ENCODE measurements around the gene AHCYL2.
"Not testable (repeated sequence)": the region's sequence is repeated elsewhere in the genome, so short reads cannot be mapped to it uniquely, and the experiment has no call there.

AHCYL2 gene

DNA sequence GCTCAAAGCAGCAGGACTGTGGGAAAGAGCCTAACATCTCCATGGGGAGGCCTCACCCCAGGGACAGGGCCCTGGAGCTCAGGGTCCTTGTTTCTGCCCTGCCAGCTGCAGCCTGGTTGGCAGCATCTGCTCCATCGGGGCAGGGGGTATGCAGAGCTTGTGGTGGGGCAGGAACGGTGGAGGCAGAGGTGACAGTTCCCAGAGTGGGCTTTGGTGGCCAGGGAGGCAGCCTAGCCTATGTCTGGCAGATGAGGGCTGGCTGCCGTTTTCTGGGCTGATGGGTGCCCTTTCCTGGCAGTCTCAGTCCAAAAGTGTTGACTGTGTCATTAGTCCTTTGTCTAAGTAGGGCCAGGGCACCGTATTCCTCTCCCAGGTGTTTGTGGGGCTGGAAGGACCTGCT lies 12.2 kb upstream of the AHCYL2 start:
- no peaks in the 10 kb centered on the region for H3K4me1 ChIP-seq (ENCODE audit: control insufficient read depth, insufficient read depth, low read length)

DNA sequence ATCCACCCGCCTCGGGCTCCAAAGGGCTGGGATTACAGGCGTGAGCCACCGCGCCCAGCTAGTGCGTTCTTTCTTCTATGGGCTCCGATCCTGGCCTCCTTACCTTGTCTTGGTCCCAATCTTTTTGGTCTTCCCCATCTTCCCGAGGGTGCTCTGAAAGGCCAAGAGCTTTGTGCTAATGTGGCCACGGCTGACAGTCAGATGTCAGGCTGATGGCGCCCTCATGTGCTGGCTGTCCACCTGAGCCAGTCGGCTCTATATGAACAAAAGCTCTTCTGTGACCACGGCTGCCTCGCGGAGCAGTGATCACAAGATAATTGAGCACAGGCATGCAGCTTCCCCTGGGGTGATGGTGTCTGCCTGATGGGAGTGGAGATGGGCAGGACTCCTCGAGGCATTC lies 11.0 kb upstream of the AHCYL2 start:
- H3K27ac ChIP-seq (ENCODE audit: low read depth, low read length) = no peak overlapping the region
- H3K9ac ChIP-seq (ENCODE audit: low read length) = no peak overlapping the region
- H3K36me3 ChIP-seq (ENCODE audit: control insufficient read depth, insufficient read depth, low read length) = no peaks in the 10 kb centered on the region
- H3K4me3 ChIP-seq (ENCODE audit: low read length) = no peak overlapping the region
- no peaks in the 10 kb centered on the region for H3K4me1 ChIP-seq (ENCODE audit: control insufficient read depth, insufficient read depth, low read length)
- no peaks in the 10 kb centered on the region for H3K27me3 ChIP-seq (ENCODE audit: control insufficient read depth, insufficient read depth, low read length)

More for the DNA sequence above, 12.2 kb upstream of the AHCYL2 start:
- Histone ChIP-seq H3K27me3 (ENCODE audit: control insufficient read depth, insufficient read depth, low read length) (no peaks in the 10 kb centered on the region), H3K9ac (ENCODE audit: low read length) (no peak overlapping the region), H3K4me3 (ENCODE audit: low read length) (no peak overlapping the region), H3K36me3 (ENCODE audit: control insufficient read depth, insufficient read depth, low read length) (no peaks in the 10 kb centered on the region), H3K27ac (ENCODE audit: low read depth, low read length) (no peak overlapping the region)

DNA sequence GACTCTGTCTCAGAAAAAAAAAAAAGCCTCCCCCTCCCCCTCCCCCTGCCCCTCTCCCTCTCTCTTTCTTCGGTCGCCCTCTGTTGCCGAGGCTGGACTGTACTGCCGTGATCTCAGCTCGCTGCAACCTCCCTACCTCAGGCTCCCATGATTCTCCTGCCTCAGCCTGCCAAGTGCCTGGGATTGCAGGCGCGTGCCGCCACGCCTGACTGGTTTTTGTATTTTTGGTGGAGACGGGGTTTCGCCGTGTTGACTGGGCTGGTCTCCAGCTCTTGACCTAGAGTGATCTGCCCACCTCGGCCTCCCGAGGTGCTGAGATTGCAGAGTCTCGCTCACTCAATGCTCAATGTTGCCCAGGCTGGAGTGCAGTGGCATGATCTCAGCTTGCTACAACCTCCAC lies 9.1 kb upstream of the AHCYL2 start:
- H3K9ac ChIP-seq (ENCODE audit: low read length); H3K27ac ChIP-seq (ENCODE audit: low read depth, low read length); H3K4me1 ChIP-seq (ENCODE audit: control insufficient read depth, insufficient read depth, low read length): not testable (repeated sequence)

DNA sequence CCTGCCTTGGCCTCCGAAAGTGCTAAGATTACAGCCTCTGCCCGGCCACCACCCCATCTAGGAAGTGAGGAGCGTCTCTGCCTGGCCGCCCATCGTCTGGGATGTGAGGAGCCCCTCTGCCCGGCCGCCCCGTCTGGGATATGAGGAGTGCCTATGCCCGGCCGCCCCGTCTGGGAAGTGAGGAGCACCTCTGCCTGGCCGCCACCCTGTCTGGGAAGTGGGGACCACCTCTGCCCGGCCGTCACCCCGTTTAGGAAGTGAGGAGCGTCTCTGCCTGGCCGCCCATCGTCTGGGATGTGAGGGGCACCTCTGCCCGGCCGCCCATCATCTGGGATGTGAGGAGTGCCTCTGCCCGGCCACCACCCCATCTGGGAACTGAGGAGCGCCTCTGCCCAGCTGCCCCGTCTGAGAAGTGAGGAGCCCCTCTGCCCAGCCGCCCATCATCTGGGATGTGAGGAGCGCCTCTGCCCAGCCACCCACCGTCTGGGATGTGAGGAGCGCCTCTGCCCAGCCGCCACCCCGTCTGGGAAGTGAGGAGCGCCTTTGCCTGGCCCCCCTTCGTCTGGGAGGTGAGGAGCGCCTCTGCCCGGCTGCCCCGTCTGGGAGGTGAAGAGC lies 8.6 kb upstream of the AHCYL2 start:
- H3K4me1 ChIP-seq (ENCODE audit: control insufficient read depth, insufficient read depth, low read length); H3K27me3 ChIP-seq (ENCODE audit: control insufficient read depth, insufficient read depth, low read length); H3K4me3 ChIP-seq (ENCODE audit: low read length); H3K27ac ChIP-seq (ENCODE audit: low read depth, low read length); H3K9ac ChIP-seq (ENCODE audit: low read length); H3K36me3 ChIP-seq (ENCODE audit: control insufficient read depth, insufficient read depth, low read length): not testable (repeated sequence)

More for the DNA sequence above, 9.1 kb upstream of the AHCYL2 start:
- not testable (repeated sequence) for H3K27me3 ChIP-seq (ENCODE audit: control insufficient read depth, insufficient read depth, low read length); H3K36me3 ChIP-seq (ENCODE audit: control insufficient read depth, insufficient read depth, low read length); H3K4me3 ChIP-seq (ENCODE audit: low read length)

DNA sequence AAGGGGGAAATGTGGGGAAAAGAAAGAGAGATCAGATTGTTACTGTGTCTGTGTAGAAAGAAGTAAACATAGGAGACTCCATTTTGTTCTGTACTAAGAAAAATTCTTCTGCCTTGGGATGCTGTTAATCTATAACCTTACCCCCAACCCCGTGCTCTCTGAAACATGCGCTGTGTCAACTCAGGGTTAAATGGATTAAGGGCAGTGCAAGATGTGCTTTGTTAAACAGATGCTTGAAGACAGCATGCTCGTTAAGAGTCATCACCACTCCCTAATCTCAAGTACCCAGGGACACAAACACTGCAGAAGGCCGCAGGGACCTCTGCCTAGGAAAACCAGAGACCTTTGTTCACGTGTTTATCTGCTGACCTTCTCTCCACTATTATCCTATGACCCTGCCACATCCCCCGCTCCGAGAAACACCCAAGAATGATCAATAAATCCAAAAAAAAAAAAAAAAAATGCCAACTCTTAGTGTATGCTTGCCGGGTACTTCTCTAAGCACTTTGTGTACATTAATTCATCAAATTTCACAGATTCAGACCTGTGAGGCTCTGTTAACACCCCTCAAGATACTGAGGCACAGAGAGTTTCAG lies 7.9 kb upstream of the AHCYL2 start:
- not testable (repeated sequence) for H3K36me3 ChIP-seq (ENCODE audit: control insufficient read depth, insufficient read depth, low read length); H3K27me3 ChIP-seq (ENCODE audit: control insufficient read depth, insufficient read depth, low read length); H3K9ac ChIP-seq (ENCODE audit: low read length); H3K27ac ChIP-seq (ENCODE audit: low read depth, low read length); H3K4me3 ChIP-seq (ENCODE audit: low read length); H3K4me1 ChIP-seq (ENCODE audit: control insufficient read depth, insufficient read depth, low read length)

DNA sequence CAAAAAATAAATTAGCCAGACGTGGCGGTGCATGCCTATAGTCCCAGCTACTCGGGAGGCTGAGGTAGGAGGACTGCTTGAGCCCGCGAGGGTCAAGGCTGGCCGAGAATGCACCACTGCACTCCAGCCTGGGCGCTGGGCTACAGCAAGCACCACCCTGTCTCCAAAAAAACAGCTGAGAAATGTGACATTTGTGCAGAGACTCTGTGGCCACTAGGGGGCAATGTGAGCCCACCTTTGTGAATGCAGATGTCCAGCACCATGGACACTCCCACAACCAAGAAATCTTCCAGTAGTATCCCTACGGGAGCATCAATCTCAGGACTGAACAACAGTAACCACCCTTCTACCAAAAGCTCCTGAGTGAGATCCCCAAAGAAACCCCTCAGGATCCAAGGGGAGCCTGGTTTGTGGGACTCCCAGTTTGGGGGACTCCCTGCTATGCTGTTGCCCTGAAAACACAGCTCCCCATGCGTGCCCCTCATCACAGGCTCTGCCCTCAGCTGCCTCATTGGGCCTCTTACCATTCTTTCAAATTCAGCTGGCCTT lies 6.2 kb upstream of the AHCYL2 start:
- no peak overlapping the region for H3K9ac ChIP-seq (ENCODE audit: low read length)
- H3K27ac ChIP-seq (ENCODE audit: low read depth, low read length) = no peak overlapping the region
- H3K36me3 ChIP-seq (ENCODE audit: control insufficient read depth, insufficient read depth, low read length) = no peaks in the 10 kb centered on the region
- H3K4me3 ChIP-seq (ENCODE audit: low read length) = no peak overlapping the region
- H3K27me3 ChIP-seq (ENCODE audit: control insufficient read depth, insufficient read depth, low read length) = no peaks in the 10 kb centered on the region
- H3K4me1 ChIP-seq (ENCODE audit: control insufficient read depth, insufficient read depth, low read length) = no peaks in the 10 kb centered on the region

DNA sequence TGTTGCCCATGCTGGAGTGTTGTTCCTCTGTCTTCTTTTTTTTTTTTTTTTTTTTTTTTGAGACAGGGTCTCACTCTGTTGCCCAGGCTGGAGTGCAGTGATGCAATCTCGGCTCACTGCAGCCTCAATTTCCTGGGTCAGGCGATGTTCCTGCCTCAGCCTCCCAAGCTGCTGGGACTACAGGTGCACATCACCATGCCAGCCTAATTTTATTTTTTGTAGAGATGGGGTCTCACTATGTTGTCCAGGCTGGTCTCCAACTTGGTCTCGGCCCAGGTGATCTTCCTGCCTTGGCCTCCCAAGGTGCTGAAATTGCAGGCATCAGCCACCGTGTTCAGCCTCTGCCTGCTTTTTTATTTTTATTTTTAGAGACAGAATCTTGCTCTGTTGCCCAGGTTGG lies 5.7 kb upstream of the AHCYL2 start:
- not testable (repeated sequence) for H3K9ac ChIP-seq (ENCODE audit: low read length); H3K4me1 ChIP-seq (ENCODE audit: control insufficient read depth, insufficient read depth, low read length); H3K27ac ChIP-seq (ENCODE audit: low read depth, low read length); H3K4me3 ChIP-seq (ENCODE audit: low read length); H3K27me3 ChIP-seq (ENCODE audit: control insufficient read depth, insufficient read depth, low read length); H3K36me3 ChIP-seq (ENCODE audit: control insufficient read depth, insufficient read depth, low read length)

DNA sequence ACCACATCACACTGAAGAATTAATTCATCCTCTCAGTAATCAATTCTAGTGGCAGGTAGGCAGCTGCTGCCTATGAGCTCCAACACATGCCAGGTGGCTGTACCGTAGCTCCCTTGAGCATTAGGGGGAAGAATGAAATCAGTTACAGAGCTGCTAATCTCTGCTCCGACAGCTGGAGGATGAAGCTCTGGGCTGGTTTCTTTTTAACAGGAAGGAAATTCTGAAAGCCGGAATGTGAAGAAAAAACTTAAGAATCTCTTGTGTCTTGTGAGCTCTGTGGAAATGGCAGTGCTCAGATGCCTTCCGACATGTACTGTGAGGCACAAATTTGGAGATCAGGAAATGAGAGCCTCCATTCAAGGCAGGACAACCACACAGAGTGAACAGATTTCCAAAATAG lies 2.8 kb upstream of the AHCYL2 start:
- H3K4me1 ChIP-seq (ENCODE audit: control insufficient read depth, insufficient read depth, low read length) = peaks cover 3% of the 10 kb centered on the region
- no peak overlapping the region for H3K9ac ChIP-seq (ENCODE audit: low read length)
- H3K27me3 ChIP-seq (ENCODE audit: control insufficient read depth, insufficient read depth, low read length) = no peaks in the 10 kb centered on the region
- no peak overlapping the region for H3K4me3 ChIP-seq (ENCODE audit: low read length)
- H3K27ac ChIP-seq (ENCODE audit: low read depth, low read length) = no peak overlapping the region
- no peaks in the 10 kb centered on the region for H3K36me3 ChIP-seq (ENCODE audit: control insufficient read depth, insufficient read depth, low read length)

DNA sequence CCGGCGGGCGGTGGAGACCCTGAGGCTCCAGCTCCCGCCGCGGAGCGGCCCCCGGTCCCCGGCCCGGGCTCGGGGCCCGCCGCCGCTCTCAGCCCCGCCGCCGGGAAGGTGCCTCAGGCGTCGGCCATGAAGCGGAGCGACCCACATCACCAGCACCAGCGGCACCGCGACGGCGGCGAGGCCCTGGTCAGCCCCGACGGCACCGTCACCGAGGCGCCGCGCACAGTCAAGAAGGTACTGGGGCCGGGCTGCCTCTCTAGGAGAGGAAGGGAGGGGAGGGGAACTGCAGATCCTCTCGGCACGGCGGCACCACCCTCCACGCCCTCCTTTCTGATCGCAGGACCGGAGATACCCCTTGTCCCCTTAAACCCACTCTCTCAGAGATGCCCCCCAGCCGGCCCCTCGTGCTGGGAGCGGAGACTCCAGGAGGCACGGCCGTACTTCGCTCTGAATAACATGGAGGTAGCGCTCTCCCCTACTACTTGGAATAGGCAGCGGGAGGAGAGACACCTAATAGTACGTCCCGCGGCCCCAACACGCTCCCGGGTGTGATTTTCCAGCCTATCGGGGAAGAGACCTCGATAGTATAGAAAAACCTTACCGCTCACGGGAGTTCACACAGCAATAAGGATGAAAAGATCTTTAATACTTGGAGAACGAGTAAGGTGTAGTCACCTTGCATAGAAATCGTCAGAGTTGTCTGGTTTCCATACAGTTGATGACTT lies 538 bp downstream of the AHCYL2 start:
- Histone ChIP-seq H3K9ac (ENCODE audit: low read length) (peak overlapping the region; percentile 32), H3K36me3 (ENCODE audit: control insufficient read depth, insufficient read depth, low read length) (no peaks in the 10 kb centered on the region), H3K27ac (ENCODE audit: low read depth, low read length) (peak overlapping the region; percentile 46), H3K27me3 (ENCODE audit: control insufficient read depth, insufficient read depth, low read length) (no peaks in the 10 kb centered on the region), H3K4me3 (ENCODE audit: low read length) (peak overlapping the region; percentile 80), H3K4me1 (ENCODE audit: control insufficient read depth, insufficient read depth, low read length) (peaks cover 3% of the 10 kb centered on the region)

DNA sequence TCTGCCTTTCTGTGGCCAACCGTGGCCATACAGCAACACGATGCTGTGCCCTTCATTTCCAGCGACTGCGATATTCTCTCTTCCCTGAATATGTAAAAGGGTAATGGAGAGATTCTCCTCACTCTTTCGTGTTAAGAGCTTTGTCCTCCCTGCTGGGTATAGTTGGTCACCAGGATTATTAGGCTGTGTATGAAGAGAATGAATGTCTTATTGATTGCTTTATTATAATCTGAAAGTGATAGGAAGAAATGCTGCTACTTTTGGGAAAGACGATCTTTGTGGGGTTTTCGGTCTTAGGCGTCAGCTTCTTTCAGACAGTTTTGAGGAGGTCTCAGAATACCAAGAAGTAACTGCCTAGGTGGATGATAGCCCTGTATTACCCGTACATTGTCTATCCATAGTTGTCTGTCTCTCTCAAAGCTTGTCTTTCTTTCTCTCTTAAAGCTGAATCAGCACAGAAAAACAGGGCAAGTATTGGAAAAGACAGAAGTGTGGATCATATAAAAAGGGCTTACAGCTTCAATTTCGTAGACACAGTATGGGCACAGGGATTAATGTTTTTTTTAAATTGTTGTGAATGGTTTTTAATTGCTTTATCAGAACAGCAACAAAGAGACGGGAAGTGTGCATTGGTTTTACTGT lies 1.2 kb downstream of the AHCYL2 start:
- Histone ChIP-seq H3K4me1 (ENCODE audit: control insufficient read depth, insufficient read depth, low read length) (peaks cover 3% of the 10 kb centered on the region), H3K27ac (ENCODE audit: low read depth, low read length) (no peak overlapping the region), H3K27me3 (ENCODE audit: control insufficient read depth, insufficient read depth, low read length) (no peaks in the 10 kb centered on the region), H3K4me3 (ENCODE audit: low read length) (peak overlapping the region; percentile 80), H3K9ac (ENCODE audit: low read length) (peak overlapping the region; percentile 32), H3K36me3 (ENCODE audit: control insufficient read depth, insufficient read depth, low read length) (no peaks in the 10 kb centered on the region)

DNA sequence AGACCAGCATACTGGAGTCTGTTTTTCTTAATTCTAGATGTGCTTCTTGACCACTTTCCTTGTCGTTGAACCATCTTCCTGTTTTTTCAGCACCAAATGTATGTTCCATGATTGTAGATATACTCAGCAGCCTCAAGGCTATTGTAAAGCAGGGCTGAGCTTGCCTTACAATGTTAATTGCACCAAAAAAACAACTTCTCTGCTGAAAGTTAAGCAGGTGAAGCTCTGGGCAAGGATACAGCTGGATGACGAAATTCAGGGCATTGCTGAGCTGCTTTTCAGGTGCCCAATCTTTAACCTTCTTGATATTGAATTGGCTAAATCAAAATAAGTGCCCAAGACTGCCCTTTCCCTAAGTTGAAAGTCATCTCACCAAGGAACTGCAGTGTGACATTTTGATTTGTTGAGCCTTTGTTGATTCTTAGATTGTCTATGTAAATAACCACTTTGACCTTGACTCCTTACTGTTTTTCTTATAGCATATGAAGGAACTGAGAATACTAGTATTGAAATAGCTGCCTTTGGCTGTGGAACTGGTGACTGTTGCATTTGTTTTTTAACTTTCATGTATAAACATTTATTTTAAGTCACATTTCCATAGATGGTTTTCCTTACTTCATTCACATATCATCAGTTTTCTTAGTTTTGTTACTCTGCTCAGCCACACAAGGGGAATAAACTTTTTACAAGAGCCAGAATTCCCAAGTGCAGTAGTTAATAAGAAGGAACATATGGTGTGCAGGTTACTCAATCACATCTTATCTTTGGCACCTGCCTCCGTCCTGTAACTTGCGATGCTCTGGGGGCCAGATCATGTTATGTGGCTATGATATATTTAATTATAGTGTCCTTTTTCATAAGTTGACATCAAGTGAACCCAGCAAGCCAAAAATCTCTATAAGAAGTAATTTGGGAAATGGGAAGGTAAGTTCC lies 3.1 kb downstream of the AHCYL2 start:
- no peak overlapping the region for H3K27ac ChIP-seq (ENCODE audit: low read depth, low read length)
- H3K9ac ChIP-seq (ENCODE audit: low read length) = no peak overlapping the region
- H3K27me3 ChIP-seq (ENCODE audit: control insufficient read depth, insufficient read depth, low read length) = no peaks in the 10 kb centered on the region
- H3K4me1 ChIP-seq (ENCODE audit: control insufficient read depth, insufficient read depth, low read length) = peaks cover 3% of the 10 kb centered on the region
- no peaks in the 10 kb centered on the region for H3K36me3 ChIP-seq (ENCODE audit: control insufficient read depth, insufficient read depth, low read length)
- H3K4me3 ChIP-seq (ENCODE audit: low read length) = no peak overlapping the region

DNA sequence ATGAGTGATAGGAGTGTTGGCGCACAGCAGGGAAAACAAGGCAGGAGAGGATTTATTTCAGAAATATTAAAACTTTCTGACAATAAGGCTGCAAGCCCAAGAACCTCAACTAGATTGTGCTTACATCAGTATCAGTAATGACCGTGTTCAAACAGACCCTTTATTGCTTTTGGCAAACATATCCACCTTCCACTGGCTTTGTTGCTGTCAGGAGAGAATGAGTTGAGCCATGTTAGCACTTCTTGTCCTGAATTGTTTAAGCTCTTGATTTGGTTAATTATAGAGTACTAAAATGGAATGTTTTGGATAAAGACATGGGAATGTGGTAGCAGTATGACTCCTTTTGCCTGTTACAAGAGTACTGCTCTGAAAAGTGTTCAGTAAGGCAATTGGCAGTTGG lies 3.8 kb downstream of the AHCYL2 start:
- H3K27me3 ChIP-seq (ENCODE audit: control insufficient read depth, insufficient read depth, low read length) = no peaks in the 10 kb centered on the region
- H3K4me3 ChIP-seq (ENCODE audit: low read length) = no peak overlapping the region
- peaks cover 3% of the 10 kb centered on the region for H3K4me1 ChIP-seq (ENCODE audit: control insufficient read depth, insufficient read depth, low read length)
- H3K9ac ChIP-seq (ENCODE audit: low read length) = no peak overlapping the region
- no peak overlapping the region for H3K27ac ChIP-seq (ENCODE audit: low read depth, low read length)
- H3K36me3 ChIP-seq (ENCODE audit: control insufficient read depth, insufficient read depth, low read length) = no peaks in the 10 kb centered on the region

Measured in rectal smooth muscle tissue (tissue), 1 donor.